ENCODE measurements around the gene ADARB2. TPM values are rescaled to one million over a fixed set of nuclear protein-coding genes. Genes with fewer than 3 reads are reported as not detected.

ADARB2 gene
- polyA plus RNA-seq, 3 donors, result not detected

DNA sequence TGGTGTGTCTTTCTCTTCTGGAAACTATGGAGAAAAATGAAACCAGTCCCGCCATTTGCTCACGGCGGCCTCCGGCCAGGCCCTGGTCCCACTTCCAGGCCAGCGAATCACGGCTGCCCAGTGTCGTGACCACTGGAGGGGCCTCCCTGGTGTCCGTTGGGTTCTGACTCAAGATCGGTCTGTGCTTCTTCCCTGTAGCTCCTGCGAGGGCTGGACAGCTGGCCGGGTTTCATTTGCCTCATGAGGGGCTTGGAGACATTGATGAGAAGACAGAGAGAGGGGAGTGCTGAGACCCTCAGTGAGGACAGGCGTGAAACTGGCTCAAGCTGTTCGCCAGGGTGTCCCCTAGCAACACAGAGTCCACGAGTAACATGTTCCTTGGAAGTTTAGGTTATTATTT is 108.6 kb downstream of the ADARB2 start:
- Histone ChIP-seq H3K79me2 (ENCODE audit: insufficient read depth, low read length) (no peaks in the 10 kb centered on the region), H3K4me1 (ENCODE audit: control insufficient read depth in 1 of 2, insufficient read depth in 2 of 2, low read length in 2 of 2) (no peaks in the 10 kb centered on the region), H2AFZ (ENCODE audit: insufficient read depth, low read depth, low read length, poor library complexity, severe bottlenecking) (no peak overlapping the region), H3K9me3 (replicated peaks in 1 of 2; ENCODE audit: control insufficient read depth in 1 of 2, insufficient read depth in 1 of 2, low read length in 2 of 2) (peaks cover 0 to 14% of the 10 kb centered on the region in 2 donors), H3K27me3 (ENCODE audit: control insufficient read depth in 2 of 2, insufficient read depth in 2 of 2, low read length in 2 of 2) (no peaks in the 10 kb centered on the region), H4K20me1 (ENCODE audit: insufficient read depth, low read length) (no peaks in the 10 kb centered on the region), H3K4me2 (replicated peaks; ENCODE audit: extremely low read depth, low read length, poor library complexity, severe bottlenecking) (no peak overlapping the region), H3K36me3 (replicated peaks in 1 of 2; ENCODE audit: control insufficient read depth in 1 of 2, insufficient read depth in 2 of 2, low read length in 2 of 2) (no peaks in the 10 kb centered on the region), H3K27ac (ENCODE audit: low read depth in 1 of 2, low read length in 2 of 2) (no peak overlapping the region), H3K9ac (ENCODE audit: insufficient read depth, low read length, poor library complexity, severe bottlenecking) (no peak overlapping the region), H3K4me3 (replicated peaks in 1 of 3; ENCODE audit: low read depth in 2 of 3, low read length in 3 of 3) (no peak overlapping the region)
- Mint-ChIP-seq H3K4me3 (no peak overlapping the region), H3K9me3 (peaks cover 1 to 15% (median 8%) of the 10 kb centered on the region in 7 donors), H3K27ac (no peak overlapping the region), H3K27me3 (ENCODE audit: low read depth in 3 of 3) (peaks cover 2 to 5% (median 5%) of the 10 kb centered on the region in 3 donors), H3K36me3 (no peaks in the 10 kb centered on the region), H3K4me1 (no peaks in the 10 kb centered on the region)
- TF ChIP-seq, protein P1, sequence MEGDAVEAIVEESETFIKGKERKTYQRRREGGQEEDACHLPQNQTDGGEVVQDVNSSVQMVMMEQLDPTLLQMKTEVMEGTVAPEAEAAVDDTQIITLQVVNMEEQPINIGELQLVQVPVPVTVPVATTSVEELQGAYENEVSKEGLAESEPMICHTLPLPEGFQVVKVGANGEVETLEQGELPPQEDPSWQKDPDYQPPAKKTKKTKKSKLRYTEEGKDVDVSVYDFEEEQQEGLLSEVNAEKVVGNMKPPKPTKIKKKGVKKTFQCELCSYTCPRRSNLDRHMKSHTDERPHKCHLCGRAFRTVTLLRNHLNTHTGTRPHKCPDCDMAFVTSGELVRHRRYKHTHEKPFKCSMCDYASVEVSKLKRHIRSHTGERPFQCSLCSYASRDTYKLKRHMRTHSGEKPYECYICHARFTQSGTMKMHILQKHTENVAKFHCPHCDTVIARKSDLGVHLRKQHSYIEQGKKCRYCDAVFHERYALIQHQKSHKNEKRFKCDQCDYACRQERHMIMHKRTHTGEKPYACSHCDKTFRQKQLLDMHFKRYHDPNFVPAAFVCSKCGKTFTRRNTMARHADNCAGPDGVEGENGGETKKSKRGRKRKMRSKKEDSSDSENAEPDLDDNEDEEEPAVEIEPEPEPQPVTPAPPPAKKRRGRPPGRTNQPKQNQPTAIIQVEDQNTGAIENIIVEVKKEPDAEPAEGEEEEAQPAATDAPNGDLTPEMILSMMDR (IDR thresholded peaks at IDR 0.05), result no peak
- intact Hi-C loops (cut with micrococcal nuclease), result no loop called here
- no peak for DNase-seq
- 93% methylated on average over 13 of the region's 14 CpGs for WGBS (ENCODE audit: insufficient coverage)

- Mint-ChIP-seq H3K27ac (no peak overlapping the region), H3K4me3 (no peak overlapping the region), H3K9me3 (peaks cover 1 to 13% (median 8%) of the 10 kb centered on the region in 7 donors), H3K4me1 (no peaks in the 10 kb centered on the region), H3K36me3 (no peaks in the 10 kb centered on the region), H3K27me3 (ENCODE audit: low read depth in 3 of 3) (peaks cover 2 to 7% (median 2%) of the 10 kb centered on the region in 3 donors)
- WGBS (ENCODE audit: insufficient coverage), result 92% methylated on average over 10 of the region's 14 CpGs
- TF ChIP-seq, protein P1 (IDR thresholded peaks at IDR 0.05), result no peak
- Histone ChIP-seq H3K9ac (ENCODE audit: insufficient read depth, low read length, poor library complexity, severe bottlenecking) (no peak overlapping the region), H3K79me2 (ENCODE audit: insufficient read depth, low read length) (no peaks in the 10 kb centered on the region), H4K20me1 (ENCODE audit: insufficient read depth, low read length) (no peaks in the 10 kb centered on the region), H3K4me2 (replicated peaks; ENCODE audit: extremely low read depth, low read length, poor library complexity, severe bottlenecking) (no peak overlapping the region), H3K4me3 (replicated peaks in 1 of 3; ENCODE audit: low read depth in 2 of 3, low read length in 3 of 3) (no peak overlapping the region), H3K27ac (ENCODE audit: low read depth in 1 of 2, low read length in 2 of 2) (no peak overlapping the region), H2AFZ (ENCODE audit: insufficient read depth, low read depth, low read length, poor library complexity, severe bottlenecking) (no peak overlapping the region), H3K36me3 (replicated peaks in 1 of 2; ENCODE audit: control insufficient read depth in 1 of 2, insufficient read depth in 2 of 2, low read length in 2 of 2) (no peaks in the 10 kb centered on the region), H3K9me3 (replicated peaks in 1 of 2; ENCODE audit: control insufficient read depth in 1 of 2, insufficient read depth in 1 of 2, low read length in 2 of 2) (peaks cover 0 to 14% of the 10 kb centered on the region in 2 donors), H3K4me1 (ENCODE audit: control insufficient read depth in 1 of 2, insufficient read depth in 2 of 2, low read length in 2 of 2) (no peaks in the 10 kb centered on the region), H3K27me3 (ENCODE audit: control insufficient read depth in 2 of 2, insufficient read depth in 2 of 2, low read length in 2 of 2) (no peaks in the 10 kb centered on the region)
- DNase-seq, result no peak
- intact Hi-C loops (cut with micrococcal nuclease), result no loop called here
Observed at GRCh38 chr10:1627945-1628344, 109.4 kb downstream of the ADARB2 start.
